Smooth muscle cell (in vitro differentiated cells): ENCODE results near the gene KSR1. TPM values are rescaled to one million over a fixed set of nuclear protein-coding genes. Genes with fewer than 3 reads are reported as not detected.

ENCODE experiments used
- DNase-seq: peaks from one replicate; lab custom pipeline; 2025; ENCODE audit not compliant: unreplicated experiment; lab: John Stamatoyannopoulos, UW
- H2AFZ ChIP-seq: fragments of 200-600 bp; sonication (generic); 2 replicates; pipeline ENCODE4 v1.6.0; 2016; ENCODE audit warnings: antibody characterized with exemption, low read depth, mild to moderate bottlenecking
- H3F3A ChIP-seq: fragments of 200-600 bp; sonication (generic); 2 replicates; pipeline ENCODE4 v1.6.0; 2017; ENCODE audit warnings: antibody characterized with exemption, low read depth
- H3K27ac ChIP-seq: fragments of 200-600 bp; sonication (generic); 2 replicates; pipeline ENCODE4 v1.5.1; 2016; ENCODE audit warnings: low read depth, mild to moderate bottlenecking
- H3K27me3 ChIP-seq: fragments of 200-600 bp; sonication (generic); 2 replicates; pipeline ENCODE4 v1.6.1; 2016; ENCODE audit warnings: low read depth, mild to moderate bottlenecking
- H3K36me3 ChIP-seq: fragments of 200-600 bp; sonication (generic); 2 replicates; pipeline ENCODE4 v1.5.1; 2016; ENCODE audit warnings: low read depth
- H3K4me1 ChIP-seq: fragments of 200-600 bp; sonication (generic); 2 replicates; pipeline ENCODE4 v1.5.1; 2016; ENCODE audit warnings: low read depth
- H3K4me2 ChIP-seq: fragments of 200-600 bp; sonication (generic); 2 replicates; pipeline ENCODE4 v1.6.0; 2016; ENCODE audit warnings: mild to moderate bottlenecking
- H3K4me3 ChIP-seq: fragments of 200-600 bp; sonication (generic); 2 replicates; pipeline ENCODE4 v1.5.1; 2016; ENCODE audit warnings: mild to moderate bottlenecking
- H3K79me2 ChIP-seq: fragments of 200-600 bp; sonication (generic); 2 replicates; pipeline ENCODE4 v1.6.0; 2016; ENCODE audit warnings: low read depth, mild to moderate bottlenecking
- H3K9ac ChIP-seq: fragments of 200-600 bp; sonication (generic); 2 replicates; pipeline ENCODE4 v1.6.0; 2016; ENCODE audit warnings: low read depth
- H3K9me3 ChIP-seq: fragments of 200-600 bp; sonication (generic); replicated peaks from 2 replicates; pipeline ENCODE4 v1.5.1; 2016; ENCODE audit warnings: low read depth
- H4K20me1 ChIP-seq: fragments of 200-600 bp; sonication (generic); 2 replicates; pipeline ENCODE4 v1.6.0; 2016; ENCODE audit warnings: low read depth
- CTCF ChIP-seq: fragments of 200-600 bp; sonication (generic); IDR thresholded peaks from 2 replicates; pipeline ENCODE4 v1.5.1; 2017; ENCODE audit warnings: borderline replicate concordance, mild to moderate bottlenecking, antibody characterized with exemption; ENCODE audit not compliant: insufficient read depth, poor library complexity, severe bottlenecking
- WGBS: methylation state at CpG from one replicate; pipeline ENCODE4 v1.1.7; 2016; ENCODE audit warnings: low lambda C conversion rate; 5-methylcytosine and 5-hydroxymethylcytosine counted together
- polyA plus RNA-seq: library from polyadenylated mRNA; unstranded; fragments of >200 nt; fragmentation: Nextera tagmentation; extraction: Ambion mirVana; gene quantifications from 2 replicates; pipeline ENCODE4 v1.2.1, GENCODE V29; 2016
- total RNA-seq: library from RNA; depleted of rRNA; stranded (reverse); fragments of >200 nt; gene quantifications from 2 replicates; pipeline ENCODE4 v1.2.3, GENCODE V29; 2014

The KSR1 gene
- total and polyA plus RNA-seq, 2 experiments from 2014 or later: 40.4 to 65.1 TPM

- H3K27me3 ChIP-seq: no peaks in the 10 kb centered on the region
- peaks cover 11% of the 10 kb centered on the region for H3K4me1 ChIP-seq
- no peak overlapping the region for H3K9ac ChIP-seq
- H3F3A ChIP-seq: peaks cover 4% of the 10 kb centered on the region
- no peak overlapping the region for H3K27ac ChIP-seq
- peaks cover 89% of the 10 kb centered on the region for H3K79me2 ChIP-seq
- TF ChIP-seq CTCF: no peak
- DNase-seq: no peak
- H3K36me3 ChIP-seq: peaks cover 8% of the 10 kb centered on the region
- H3K4me3 ChIP-seq: no peak overlapping the region
- WGBS: 90% methylated on average over 6 of the region's 6 CpGs
- H3K4me2 ChIP-seq: no peak overlapping the region
- H2AFZ ChIP-seq: no peak overlapping the region
- H4K20me1 ChIP-seq: peaks cover 89% of the 10 kb centered on the region
- H3K9me3 ChIP-seq: no peaks in the 10 kb centered on the region
These were observed 98.7 kb downstream of the KSR1 start for GRCh38 chr17:27554911-27555310.

- WGBS: 94% methylated on average over 5 of the region's 5 CpGs
- no peaks in the 10 kb centered on the region for H3K27me3 ChIP-seq
- peaks cover 14% of the 10 kb centered on the region for H3K4me1 ChIP-seq
- peaks cover 8% of the 10 kb centered on the region for H3K36me3 ChIP-seq
- DNase-seq: no peak
- H3K27ac ChIP-seq: no peak overlapping the region
- no peak overlapping the region for H2AFZ ChIP-seq
- TF ChIP-seq CTCF: no peak
- H3K4me2 ChIP-seq: no peak overlapping the region
- no peaks in the 10 kb centered on the region for H3K9me3 ChIP-seq
- H3F3A ChIP-seq: peaks cover 4% of the 10 kb centered on the region
- no peak overlapping the region for H3K4me3 ChIP-seq
- H4K20me1 ChIP-seq: peaks cover 85% of the 10 kb centered on the region
- no peak overlapping the region for H3K9ac ChIP-seq
- H3K79me2 ChIP-seq: peaks cover 89% of the 10 kb centered on the region
These were observed 99.1 kb downstream of the KSR1 start for GRCh38 chr17:27555339-27555738.

DNA sequence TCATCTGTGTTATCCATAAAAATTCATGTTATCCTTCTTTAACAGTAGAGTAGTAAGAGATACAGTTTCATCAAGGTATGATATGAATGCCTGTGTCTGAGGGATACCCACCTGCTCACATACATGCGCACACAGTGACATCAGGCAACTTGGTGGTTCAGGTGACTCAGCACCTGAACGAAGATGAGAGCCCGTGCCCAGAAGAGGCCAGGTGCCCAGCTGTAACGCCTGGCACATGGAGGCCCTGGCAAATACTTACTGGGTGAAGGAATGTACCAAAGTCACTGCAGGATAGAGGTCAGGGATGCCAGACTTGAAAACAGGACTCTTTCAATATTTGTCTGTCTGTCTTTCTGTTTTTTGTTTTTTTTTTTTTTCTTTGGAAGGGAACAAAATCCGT lies 102.1 kb downstream of the KSR1 start:
- Histone ChIP-seq H3K4me1 (peaks cover 9% of the 10 kb centered on the region), H3K4me2 (no peak overlapping the region), H3K27me3 (no peaks in the 10 kb centered on the region), H3K9me3 (no peaks in the 10 kb centered on the region), H3K9ac (no peak overlapping the region), H3K79me2 (peaks cover 89% of the 10 kb centered on the region), H3K27ac (peak overlapping the region; percentile 56), H2AFZ (no peak overlapping the region), H4K20me1 (peaks cover 78% of the 10 kb centered on the region), H3K4me3 (no peak overlapping the region), H3K36me3 (peaks cover 8% of the 10 kb centered on the region), H3F3A (peaks cover 10% of the 10 kb centered on the region)
- DNase-seq: no peak
- 95% methylated on average over 5 of the region's 5 CpGs for WGBS
- TF ChIP-seq CTCF: no peak

GRCh38 chr17:27558842-27559505 lies 102.7 kb downstream of the KSR1 start:
- no peak for TF ChIP-seq CTCF
- peaks cover 9% of the 10 kb centered on the region for H3K4me1 ChIP-seq
- peaks cover 8% of the 10 kb centered on the region for H3K36me3 ChIP-seq
- no peaks in the 10 kb centered on the region for H3K9me3 ChIP-seq
- H3K79me2 ChIP-seq: peaks cover 89% of the 10 kb centered on the region
- H3K27ac ChIP-seq: peak overlapping the region; percentile 56
- H3K9ac ChIP-seq: no peak overlapping the region
- H4K20me1 ChIP-seq: peaks cover 76% of the 10 kb centered on the region
- DNase-seq: no peak
- H3F3A ChIP-seq: peaks cover 10% of the 10 kb centered on the region
- peak overlapping the region; percentile 31 for H3K4me2 ChIP-seq
- H2AFZ ChIP-seq: no peak overlapping the region
- H3K27me3 ChIP-seq: no peaks in the 10 kb centered on the region
- H3K4me3 ChIP-seq: no peak overlapping the region
- 84% methylated on average over 12 of the region's 12 CpGs for WGBS
